ENCODE results near the gene MGMT. TPM values are rescaled to one million over a fixed set of nuclear protein-coding genes. Genes with fewer than 3 reads are reported as not detected.

The MGMT gene
- polyA plus RNA-seq, 4 donors, result 9.8 to 22.4 (median 17.9) TPM

DNA sequence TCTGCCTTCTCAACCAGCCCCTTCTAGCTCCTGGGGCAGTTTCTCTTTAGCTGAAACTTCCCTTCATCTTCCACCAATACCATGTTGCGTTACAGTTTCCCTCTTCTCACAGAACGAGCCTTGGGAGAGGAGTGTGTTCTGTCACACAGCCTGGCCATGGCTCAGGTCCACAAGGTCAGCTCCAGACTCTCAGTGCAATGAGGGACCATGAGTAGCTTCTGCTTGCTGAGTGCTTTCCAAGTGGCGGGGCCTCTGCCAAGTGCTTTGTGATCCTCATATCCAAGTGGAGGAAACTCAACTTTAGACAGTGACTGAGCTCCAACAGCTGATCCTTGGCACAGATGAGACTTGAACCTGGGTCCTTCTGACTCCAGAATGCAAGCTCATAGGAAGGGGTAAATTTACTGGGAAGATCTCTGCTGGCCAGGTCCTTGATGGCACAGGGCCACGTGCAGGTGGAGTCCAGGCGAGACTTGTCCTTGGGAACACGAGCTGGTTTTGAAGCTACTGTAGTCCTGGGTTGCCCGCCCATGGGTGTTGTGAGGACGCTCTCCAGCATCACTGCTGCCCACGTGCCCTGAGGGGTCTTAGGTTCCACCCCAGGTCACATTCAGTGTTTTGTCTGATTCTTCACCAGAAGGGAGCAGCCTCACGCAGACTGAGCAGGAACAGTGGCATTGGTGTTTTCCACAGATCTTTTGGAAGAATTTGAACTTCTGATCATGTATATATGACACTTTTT, 259.0 kb downstream of the MGMT start:
- no peak for DNase-seq
- H3K4me1 ChIP-seq (ENCODE audit: control insufficient read depth in 3 of 3, insufficient read depth in 2 of 3, low read depth in 1 of 3, low read length in 2 of 3), result no peaks in the 10 kb centered on the region
- no peak overlapping the region for H3K27ac ChIP-seq (ENCODE audit: low read depth in 1 of 3, low read length in 2 of 3)
- peaks cover 0 to 14% of the 10 kb centered on the region in 2 donors for H3K9me3 ChIP-seq (ENCODE audit: control insufficient read depth in 2 of 2, insufficient read depth in 1 of 2, low read depth in 1 of 2, low read length in 1 of 2)
- FAIRE-seq, result no peak
- H3K27me3 ChIP-seq (ENCODE audit: control insufficient read depth in 3 of 3, insufficient read depth in 3 of 3, low read length in 3 of 3), result no peaks in the 10 kb centered on the region
- H3K4me3 ChIP-seq (ENCODE audit: low read depth in 1 of 3, low read length in 3 of 3), result no peak overlapping the region
- 92 to 95% (median 94%) methylated on average over 10 of the region's 10 CpGs for WGBS, 3 donors
- H3K36me3 ChIP-seq (ENCODE audit: control insufficient read depth in 3 of 3, insufficient read depth in 2 of 3, low read depth in 1 of 3, low read length in 3 of 3), result peaks cover 0 to 8% (median 0%) of the 10 kb centered on the region in 3 donors

DNA sequence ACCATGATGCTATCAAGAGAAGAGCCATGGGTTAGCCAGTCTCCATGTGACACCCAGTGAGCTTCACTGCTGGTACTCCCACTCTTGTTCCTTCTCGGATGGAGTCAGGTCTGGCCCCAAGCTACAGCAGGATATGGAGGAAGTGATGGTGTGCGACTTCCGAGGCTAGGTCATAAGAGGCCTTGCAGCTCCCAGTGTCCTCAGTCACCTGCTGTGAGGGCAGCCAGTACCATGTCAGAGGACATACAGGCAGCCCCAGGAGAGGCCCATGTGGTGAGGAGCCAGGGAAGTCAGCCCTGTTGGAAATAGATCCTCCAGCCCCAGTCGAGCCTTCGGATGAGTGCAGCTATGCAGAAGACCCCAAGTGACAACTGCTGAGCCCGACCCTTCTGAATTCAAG, 260.0 kb downstream of the MGMT start:
- Histone ChIP-seq H3K27me3 (ENCODE audit: control insufficient read depth in 3 of 3, insufficient read depth in 3 of 3, low read length in 3 of 3) (no peaks in the 10 kb centered on the region), H3K36me3 (ENCODE audit: control insufficient read depth in 3 of 3, insufficient read depth in 2 of 3, low read depth in 1 of 3, low read length in 3 of 3) (peaks cover 0 to 8% (median 0%) of the 10 kb centered on the region in 3 donors), H3K4me3 (ENCODE audit: low read depth in 1 of 3, low read length in 3 of 3) (no peak overlapping the region), H3K27ac (ENCODE audit: low read depth in 1 of 3, low read length in 2 of 3) (no peak overlapping the region), H3K4me1 (ENCODE audit: control insufficient read depth in 3 of 3, insufficient read depth in 2 of 3, low read depth in 1 of 3, low read length in 2 of 3) (no peaks in the 10 kb centered on the region), H3K9me3 (ENCODE audit: control insufficient read depth in 2 of 2, insufficient read depth in 1 of 2, low read depth in 1 of 2, low read length in 1 of 2) (peaks cover 0 to 14% of the 10 kb centered on the region in 2 donors)
- no peak for FAIRE-seq
- no peak for DNase-seq
- 88 to 97% (median 92%) methylated on average over 6 of the region's 6 CpGs for WGBS, 3 donors

DNA sequence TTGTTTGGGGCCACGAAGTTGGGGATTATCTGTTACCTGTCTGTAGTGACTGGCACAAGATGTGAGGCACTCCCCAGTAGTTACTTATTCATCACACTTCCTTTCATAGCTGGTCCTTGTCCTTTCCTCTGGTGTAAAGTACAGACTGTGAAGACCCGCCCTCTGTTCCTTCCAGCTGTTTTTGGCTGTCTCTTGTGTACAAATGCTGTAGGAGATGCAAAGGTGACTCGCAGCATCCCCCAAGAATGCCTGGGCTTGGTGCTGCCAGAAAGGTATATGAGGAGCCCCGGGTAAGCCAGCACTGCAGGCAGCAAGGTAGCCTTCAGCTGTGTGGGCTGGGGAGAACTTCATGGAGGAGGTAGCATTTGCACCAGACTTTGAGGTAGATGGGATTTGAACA, 260.5 kb downstream of the MGMT start:
- FAIRE-seq, result no peak
- Histone ChIP-seq H3K27ac (ENCODE audit: low read depth in 1 of 3, low read length in 2 of 3) (no peak overlapping the region), H3K4me3 (ENCODE audit: low read depth in 1 of 3, low read length in 3 of 3) (no peak overlapping the region), H3K27me3 (ENCODE audit: control insufficient read depth in 3 of 3, insufficient read depth in 3 of 3, low read length in 3 of 3) (no peaks in the 10 kb centered on the region), H3K9me3 (ENCODE audit: control insufficient read depth in 2 of 2, insufficient read depth in 1 of 2, low read depth in 1 of 2, low read length in 1 of 2) (peaks cover 0 to 14% of the 10 kb centered on the region in 2 donors), H3K4me1 (ENCODE audit: control insufficient read depth in 3 of 3, insufficient read depth in 2 of 3, low read depth in 1 of 3, low read length in 2 of 3) (no peaks in the 10 kb centered on the region), H3K36me3 (ENCODE audit: control insufficient read depth in 3 of 3, insufficient read depth in 2 of 3, low read depth in 1 of 3, low read length in 3 of 3) (peaks cover 0 to 8% (median 0%) of the 10 kb centered on the region in 3 donors)
- 75 to 90% (median 78%) methylated on average over 4 of the region's 4 CpGs for WGBS, 3 donors
- no peak for DNase-seq

DNA sequence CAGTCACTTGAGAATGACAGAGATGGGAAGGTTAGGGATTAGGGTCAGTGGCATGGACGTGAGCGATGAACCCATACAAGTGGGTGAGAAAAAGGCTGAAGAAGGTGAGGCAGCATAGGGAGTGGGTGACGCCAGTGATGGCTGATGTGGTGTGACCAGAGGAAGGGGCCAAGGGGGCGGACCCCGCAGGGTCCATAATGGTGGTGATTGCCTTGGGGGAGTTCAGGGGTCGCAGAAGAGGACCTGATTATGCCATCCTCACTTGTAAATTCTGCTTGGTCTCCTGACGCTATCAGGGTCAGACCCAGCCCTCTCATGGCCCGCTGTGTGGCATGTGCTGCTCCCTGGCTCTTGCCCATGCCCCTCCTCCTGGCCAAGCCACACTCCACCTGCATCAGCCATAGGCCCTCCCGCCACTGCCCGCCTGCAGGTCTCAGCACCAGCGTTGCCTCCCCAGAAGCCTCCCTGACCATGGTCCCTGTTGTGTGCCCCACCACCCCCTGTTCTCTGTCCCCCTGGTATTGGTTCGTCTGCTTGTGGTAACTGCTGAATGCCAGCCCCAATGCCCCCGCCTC, 261.3 kb downstream of the MGMT start:
- Histone ChIP-seq H3K9me3 (ENCODE audit: control insufficient read depth in 2 of 2, insufficient read depth in 1 of 2, low read depth in 1 of 2, low read length in 1 of 2) (peaks cover 0 to 14% of the 10 kb centered on the region in 2 donors), H3K36me3 (ENCODE audit: control insufficient read depth in 3 of 3, insufficient read depth in 2 of 3, low read depth in 1 of 3, low read length in 3 of 3) (peaks cover 0 to 8% (median 0%) of the 10 kb centered on the region in 3 donors), H3K27ac (ENCODE audit: low read depth in 1 of 3, low read length in 2 of 3) (no peak overlapping the region), H3K4me3 (ENCODE audit: low read depth in 1 of 3, low read length in 3 of 3) (no peak overlapping the region), H3K4me1 (ENCODE audit: control insufficient read depth in 3 of 3, insufficient read depth in 2 of 3, low read depth in 1 of 3, low read length in 2 of 3) (no peaks in the 10 kb centered on the region), H3K27me3 (ENCODE audit: control insufficient read depth in 3 of 3, insufficient read depth in 3 of 3, low read length in 3 of 3) (no peaks in the 10 kb centered on the region)
- 94 to 96% (median 95%) methylated on average over 13 of the region's 13 CpGs for WGBS, 3 donors
- no peak for FAIRE-seq
- DNase-seq, result no peak

DNA sequence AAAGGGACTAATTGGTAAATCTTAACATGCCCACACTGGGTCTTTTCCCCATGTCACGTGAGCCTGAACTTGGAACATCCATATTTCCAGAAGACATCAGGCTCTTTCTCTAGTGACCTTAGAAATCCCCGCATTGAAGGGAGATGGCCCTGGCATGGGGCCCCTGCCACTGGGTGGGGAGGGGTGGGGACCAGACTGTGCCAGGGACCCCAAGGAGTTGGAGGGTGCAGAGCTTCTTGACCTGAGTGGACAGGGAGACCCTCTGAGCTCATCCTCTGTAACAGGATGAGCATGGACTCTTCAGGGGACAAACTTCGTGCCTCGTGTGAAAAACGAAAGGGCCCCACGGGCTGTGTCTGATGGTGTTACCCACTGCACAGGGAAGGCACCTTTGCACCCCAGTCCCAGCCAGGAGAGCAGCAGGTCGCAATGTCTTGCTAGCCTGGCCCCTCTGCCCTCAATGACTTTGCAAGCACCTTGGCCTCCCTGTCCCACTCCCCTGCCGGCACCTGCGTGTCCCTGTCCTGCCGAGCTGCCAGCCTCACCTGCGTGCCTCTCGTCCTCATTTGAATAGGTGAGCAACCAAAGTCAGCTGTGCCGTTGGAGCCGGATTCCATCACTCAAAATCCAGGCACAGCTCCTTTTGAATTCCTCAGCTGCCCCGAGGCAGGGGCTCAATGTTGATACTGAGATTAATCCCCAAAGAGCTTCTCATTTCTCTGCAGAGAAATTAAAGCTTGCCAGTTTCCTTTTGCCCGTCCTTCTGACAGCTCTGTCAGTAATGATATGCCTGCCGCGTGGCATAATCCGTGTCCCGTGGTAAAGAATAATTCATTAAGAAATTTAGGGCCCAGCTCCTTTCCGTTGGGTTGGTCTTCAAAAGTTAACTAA, 262.1 kb downstream of the MGMT start:
- Histone ChIP-seq H3K27ac (ENCODE audit: low read depth in 1 of 3, low read length in 2 of 3) (no peak overlapping the region), H3K4me3 (ENCODE audit: low read depth in 1 of 3, low read length in 3 of 3) (no peak overlapping the region), H3K9me3 (ENCODE audit: control insufficient read depth in 2 of 2, insufficient read depth in 1 of 2, low read depth in 1 of 2, low read length in 1 of 2) (peaks cover 0 to 14% of the 10 kb centered on the region in 2 donors), H3K36me3 (ENCODE audit: control insufficient read depth in 3 of 3, insufficient read depth in 2 of 3, low read depth in 1 of 3, low read length in 3 of 3) (peaks cover 0 to 8% (median 0%) of the 10 kb centered on the region in 3 donors), H3K27me3 (ENCODE audit: control insufficient read depth in 3 of 3, insufficient read depth in 3 of 3, low read length in 3 of 3) (no peaks in the 10 kb centered on the region), H3K4me1 (ENCODE audit: control insufficient read depth in 3 of 3, insufficient read depth in 2 of 3, low read depth in 1 of 3, low read length in 2 of 3) (no peaks in the 10 kb centered on the region)
- FAIRE-seq (no peak), DNase-seq (no peak)
- 93 to 96% (median 95%) methylated on average over 21 of the region's 21 CpGs for WGBS, 3 donors

DNA sequence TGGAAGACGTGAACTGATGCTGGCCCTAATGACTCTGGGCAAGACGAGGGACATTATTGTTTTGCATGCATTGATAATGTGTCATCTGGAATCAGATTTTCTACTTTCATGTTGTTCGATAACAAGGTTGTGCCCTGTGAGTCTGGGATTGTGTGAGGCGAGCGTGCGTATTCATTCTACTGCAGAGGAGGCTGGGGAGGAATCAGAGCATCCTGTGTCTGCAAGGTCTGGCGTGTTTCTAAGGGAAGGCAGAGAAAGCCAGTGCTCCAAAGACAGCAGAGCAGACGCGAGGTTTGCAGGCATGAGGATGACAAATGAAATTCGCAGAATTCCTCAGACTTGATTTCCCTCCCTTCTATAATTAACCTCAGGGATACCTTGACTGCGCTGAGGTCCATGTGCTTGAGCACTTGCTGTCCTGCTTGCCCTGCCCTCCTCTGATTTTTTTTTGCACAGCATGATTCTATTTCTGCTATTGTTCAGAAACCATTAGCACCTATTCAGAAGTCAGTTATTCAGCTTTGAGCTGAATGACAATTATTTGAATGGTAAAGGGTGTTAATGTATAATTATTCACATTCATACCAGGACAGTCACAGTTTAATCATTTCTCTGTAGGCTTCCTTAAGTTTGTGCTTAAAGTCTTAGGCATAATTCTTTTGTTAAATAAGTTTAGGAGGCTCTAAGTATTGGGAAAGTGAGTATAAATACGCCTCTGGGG, 263.4 kb downstream of the MGMT start:
- no peaks in the 10 kb centered on the region for H3K27me3 ChIP-seq (ENCODE audit: control insufficient read depth in 3 of 3, insufficient read depth in 3 of 3, low read length in 3 of 3)
- no peak overlapping the region for H3K27ac ChIP-seq (ENCODE audit: low read depth in 1 of 3, low read length in 2 of 3)
- 91 to 94% (median 93%) methylated on average over 12 of the region's 12 CpGs for WGBS, 3 donors
- H3K36me3 ChIP-seq (ENCODE audit: control insufficient read depth in 3 of 3, insufficient read depth in 2 of 3, low read depth in 1 of 3, low read length in 3 of 3), result peaks cover 0 to 3% (median 0%) of the 10 kb centered on the region in 3 donors
- H3K4me1 ChIP-seq (ENCODE audit: control insufficient read depth in 3 of 3, insufficient read depth in 2 of 3, low read depth in 1 of 3, low read length in 2 of 3), result no peaks in the 10 kb centered on the region
- DNase-seq (no peak), FAIRE-seq (no peak)
- peaks cover 0 to 14% of the 10 kb centered on the region in 2 donors for H3K9me3 ChIP-seq (ENCODE audit: control insufficient read depth in 2 of 2, insufficient read depth in 1 of 2, low read depth in 1 of 2, low read length in 1 of 2)
- no peak overlapping the region for H3K4me3 ChIP-seq (ENCODE audit: low read depth in 1 of 3, low read length in 3 of 3)

DNA sequence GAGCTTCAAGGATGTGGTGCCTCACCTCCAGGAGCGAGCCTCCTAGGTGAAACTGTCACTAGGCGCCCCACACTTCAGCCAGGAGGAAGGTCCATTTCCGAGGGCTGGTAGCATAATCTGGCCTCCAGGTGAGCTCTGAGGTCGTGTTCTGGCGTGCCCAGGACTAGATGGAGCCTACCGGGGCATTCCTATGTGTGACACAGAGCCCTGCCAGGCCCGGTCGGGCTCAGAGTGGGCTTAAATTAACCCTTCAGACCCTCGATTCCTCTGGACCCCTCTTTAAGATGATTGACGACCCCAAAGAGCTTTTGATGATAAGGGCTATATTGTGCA, 263.9 kb downstream of the MGMT start:
- H3K9me3 ChIP-seq (ENCODE audit: control insufficient read depth in 2 of 2, insufficient read depth in 1 of 2, low read depth in 1 of 2, low read length in 1 of 2), result peaks cover 0 to 14% of the 10 kb centered on the region in 2 donors
- DNase-seq (no peak), FAIRE-seq (no peak)
- peaks cover 0 to 3% (median 0%) of the 10 kb centered on the region in 3 donors for H3K36me3 ChIP-seq (ENCODE audit: control insufficient read depth in 3 of 3, insufficient read depth in 2 of 3, low read depth in 1 of 3, low read length in 3 of 3)
- no peak overlapping the region for H3K4me3 ChIP-seq (ENCODE audit: low read depth in 1 of 3, low read length in 3 of 3)
- H3K4me1 ChIP-seq (ENCODE audit: control insufficient read depth in 3 of 3, insufficient read depth in 2 of 3, low read depth in 1 of 3, low read length in 2 of 3), result no peaks in the 10 kb centered on the region
- WGBS, 3 donors, result 68 to 88% (median 80%) methylated on average over 10 of the region's 10 CpGs
- H3K27me3 ChIP-seq (ENCODE audit: control insufficient read depth in 3 of 3, insufficient read depth in 3 of 3, low read length in 3 of 3), result no peaks in the 10 kb centered on the region
- H3K27ac ChIP-seq (ENCODE audit: low read depth in 1 of 3, low read length in 2 of 3), result no peak overlapping the region
